CD4-positive, alpha-beta T cell treated with Interleukin-4 for 1 hour (primary cell): ENCODE measurements around the gene DNM2.

ENCODE experiments used
- DNase-seq, 2 donors: peaks; one replicate each; pipeline ENCODE4 v3.0.0-alpha.2; 2020 to 2022

DNM2 gene

DNA sequence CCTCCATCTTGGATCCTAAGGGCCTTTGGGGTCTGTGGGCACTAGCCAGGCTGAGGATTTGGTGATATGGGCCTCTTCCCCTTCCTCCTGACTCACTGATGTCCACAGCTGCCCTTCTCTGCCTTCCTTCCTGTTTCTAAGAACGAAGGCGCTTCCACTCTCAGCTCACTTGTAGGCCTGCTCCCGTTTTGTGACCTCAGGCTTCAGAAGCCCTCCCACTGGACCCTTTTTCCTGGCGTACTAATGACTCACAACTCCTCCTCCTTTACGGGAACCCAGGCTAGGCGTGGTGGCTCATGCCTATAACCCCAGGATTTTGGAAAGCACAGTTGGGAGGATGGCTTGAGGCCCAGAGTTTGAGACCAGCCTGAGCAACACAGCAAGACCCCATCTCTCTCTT, 62.5 kb downstream of the DNM2 start:
- DNase-seq = peak in 1 of 2 donors; percentile 69

- DNase-seq = no peak
Observed at GRCh38 chr19:10782795-10783194, 64.9 kb downstream of the DNM2 start.

DNA sequence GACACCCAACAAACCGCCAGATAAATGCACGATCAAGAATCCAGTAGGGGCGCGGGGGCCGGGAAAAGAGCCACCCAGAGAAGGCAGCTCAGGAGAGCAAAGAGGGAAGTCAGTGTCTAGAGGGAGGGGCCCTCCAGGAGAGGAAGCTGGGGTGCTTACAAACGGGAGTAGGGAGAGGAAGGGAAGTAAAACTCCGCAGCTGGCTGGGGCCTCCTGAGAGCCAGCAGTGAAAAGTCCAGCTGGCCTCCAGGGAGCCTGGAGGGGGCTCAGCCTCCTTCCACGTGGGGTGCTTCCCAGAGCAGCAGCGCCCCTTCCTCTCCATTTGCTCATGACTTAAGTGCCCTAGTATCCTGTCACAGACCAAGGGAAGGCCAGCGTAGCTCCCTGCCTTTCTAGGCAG, 66.4 kb downstream of the DNM2 start:
- DNase-seq = peak in 1 of 2 donors; percentile 45

GRCh38 chr19:10788146-10788545, 70.3 kb downstream of the DNM2 start:
- DNase-seq = no peak

DNA sequence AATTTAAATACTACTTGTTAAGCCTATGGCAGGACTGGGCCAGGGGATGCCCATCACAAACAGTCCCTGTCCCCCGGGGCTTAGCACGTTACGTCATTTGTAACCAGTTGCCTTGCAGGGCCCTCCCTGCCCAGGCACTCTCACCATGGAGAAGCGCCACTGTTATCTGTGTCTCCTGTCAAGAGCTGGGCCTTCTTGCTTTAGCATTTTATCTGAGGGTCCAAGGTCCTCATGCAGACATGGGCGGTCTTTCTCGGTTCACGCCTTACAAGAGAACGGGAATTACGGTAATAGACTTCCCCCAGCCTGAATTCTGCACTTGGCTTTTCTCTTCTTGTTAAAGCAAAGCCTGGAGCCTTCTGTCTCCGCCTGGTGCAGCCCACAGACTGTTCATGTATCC, 72.0 kb downstream of the DNM2 start:
- DNase-seq = no peak

DNA sequence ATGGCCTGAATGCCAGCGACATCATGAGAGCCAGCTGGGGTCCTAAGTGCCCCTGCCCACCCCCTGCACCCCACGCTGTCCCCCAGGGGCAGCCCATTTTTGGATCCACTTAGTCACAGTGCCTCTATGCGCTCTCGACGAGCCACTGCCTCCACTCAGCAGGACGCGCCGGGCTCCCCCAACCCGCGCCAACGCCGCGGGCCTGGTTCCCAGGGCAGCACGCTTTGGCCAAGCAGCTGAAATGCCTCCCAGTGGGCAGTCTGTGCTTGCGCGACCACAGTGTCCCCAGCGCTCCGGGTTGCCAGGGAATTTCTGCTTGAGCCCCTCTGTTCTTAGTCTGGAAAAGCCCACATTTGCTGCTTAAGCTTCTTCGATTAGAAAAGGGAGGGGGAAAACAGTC, 78.8 kb downstream of the DNM2 start:
- DNase-seq = no peak

DNA sequence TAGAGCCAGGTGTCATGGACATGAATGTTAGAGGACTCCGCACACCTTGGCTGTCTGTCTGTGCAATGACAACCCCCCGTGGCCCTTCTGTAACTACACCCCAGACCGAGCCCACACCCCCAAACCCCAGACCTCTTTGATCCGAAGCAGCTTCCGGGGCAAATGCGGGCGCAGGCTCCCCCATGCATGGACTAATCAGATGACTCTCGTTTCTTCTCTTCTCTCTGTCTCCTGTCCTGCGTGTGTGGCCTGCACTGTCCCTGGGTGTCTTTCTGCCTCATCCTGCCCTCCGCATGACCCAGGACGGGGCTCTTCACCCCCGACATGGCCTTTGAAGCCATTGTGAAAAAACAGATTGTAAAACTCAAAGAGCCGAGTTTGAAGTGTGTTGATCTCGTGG, 79.2 kb downstream of the DNM2 start:
- peak; percentile 68 to 79 for DNase-seq

DNA sequence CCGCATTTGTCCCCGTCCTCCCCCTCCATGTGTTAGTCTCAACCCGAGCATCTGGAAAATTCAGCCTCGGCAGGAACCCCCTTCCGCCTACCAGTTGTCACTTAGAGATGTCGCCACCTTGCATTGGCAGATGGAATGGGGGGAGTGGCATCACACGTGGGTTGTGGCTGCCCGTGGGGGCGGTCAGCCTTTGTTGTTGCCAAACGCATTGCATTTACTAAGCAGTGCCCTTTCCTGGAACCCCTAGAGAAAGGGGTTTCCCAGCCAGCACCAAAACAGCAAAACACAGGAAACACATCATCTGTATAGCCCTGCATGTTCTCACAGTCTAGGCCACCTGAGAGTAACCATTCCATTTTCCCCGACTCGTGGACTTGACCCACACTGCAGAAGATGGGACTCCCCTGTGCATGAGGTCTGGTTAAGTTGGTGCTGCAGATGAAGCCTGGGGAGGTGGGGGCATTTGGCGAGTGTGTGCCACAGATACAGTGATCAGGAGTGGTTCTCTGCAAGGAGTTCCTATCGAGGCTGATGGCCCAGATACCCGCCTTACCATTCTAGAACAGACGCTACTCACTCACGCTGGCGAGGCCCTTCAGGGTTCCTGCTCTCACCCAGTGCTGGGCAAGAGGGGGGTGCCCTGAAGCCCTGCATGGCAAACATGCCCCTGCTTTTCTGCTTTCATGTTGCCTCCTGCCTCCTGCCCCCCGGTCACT, 79.8 kb downstream of the DNM2 start:
- peak; percentile 90 to 93 for DNase-seq

DNA sequence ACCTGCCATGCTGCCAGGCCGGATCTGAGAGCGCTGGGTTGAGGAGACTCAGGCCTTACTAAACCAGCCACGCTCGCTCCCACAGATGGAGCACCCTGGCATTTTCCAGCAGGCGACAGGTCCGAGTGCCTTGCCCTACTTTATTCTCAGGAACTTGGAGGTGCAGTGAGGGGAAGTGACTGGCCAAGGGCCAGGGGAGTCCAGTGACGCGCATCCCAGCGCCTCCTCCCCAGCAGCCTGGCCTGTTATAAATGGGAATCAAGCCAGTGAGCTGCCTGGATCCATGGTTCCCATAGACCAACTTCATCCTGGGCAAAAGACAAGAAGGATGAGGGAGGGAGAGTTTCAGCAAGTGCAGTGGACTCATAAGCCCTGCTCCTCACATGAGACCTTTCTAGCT, 82.6 kb downstream of the DNM2 start:
- no peak for DNase-seq

GRCh38 chr19:10802479-10802878, 84.6 kb downstream of the DNM2 start:
- DNase-seq = no peak

DNA sequence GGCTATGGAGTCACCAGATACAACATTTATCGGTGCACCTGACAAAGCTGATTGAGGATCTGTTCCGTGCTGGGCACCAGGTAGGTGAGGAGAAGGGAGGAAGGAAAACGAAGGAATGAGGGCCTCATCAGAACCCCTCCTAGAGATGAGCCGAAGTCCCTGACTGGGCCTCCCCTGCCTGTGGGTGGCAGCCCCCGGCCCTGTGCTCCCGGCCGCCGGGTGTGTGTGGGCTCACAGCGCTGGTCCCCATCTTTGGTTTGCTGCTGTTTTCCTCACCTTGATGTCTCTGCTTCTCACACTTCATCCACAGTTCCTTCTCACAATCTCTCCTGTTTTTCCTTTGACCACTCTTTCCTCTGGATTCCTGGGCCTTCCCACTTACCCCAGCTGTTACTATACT, 85.4 kb downstream of the DNM2 start:
- DNase-seq = no peak

- peak in 1 of 2 donors; percentile 42 for DNase-seq
Observed at GRCh38 chr19:10805065-10805757, 87.3 kb downstream of the DNM2 start.

DNA sequence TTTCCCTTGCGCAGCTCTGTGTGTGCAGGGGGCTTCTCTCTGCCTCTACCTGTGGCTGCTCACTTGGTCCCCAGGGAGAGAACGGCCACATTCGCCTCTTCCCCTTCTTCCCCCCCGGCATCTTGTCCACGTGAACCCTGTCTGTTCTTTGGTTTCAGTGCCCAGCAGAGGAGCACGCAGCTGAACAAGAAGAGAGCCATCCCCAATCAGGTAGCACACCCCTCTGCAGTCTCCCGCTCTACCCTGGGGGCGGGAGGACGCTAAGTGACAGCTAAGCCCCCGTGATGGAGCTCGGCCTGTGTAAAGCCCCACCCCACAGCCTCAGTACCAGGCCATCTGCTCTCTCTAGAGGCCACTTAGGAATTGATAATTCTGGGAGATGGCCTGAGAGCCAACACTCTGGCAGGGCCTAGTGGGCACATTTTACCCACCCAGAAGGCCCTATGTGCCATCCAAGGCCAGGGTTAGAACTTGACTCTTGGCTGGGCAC, 87.9 kb downstream of the DNM2 start:
- no peak for DNase-seq

DNA sequence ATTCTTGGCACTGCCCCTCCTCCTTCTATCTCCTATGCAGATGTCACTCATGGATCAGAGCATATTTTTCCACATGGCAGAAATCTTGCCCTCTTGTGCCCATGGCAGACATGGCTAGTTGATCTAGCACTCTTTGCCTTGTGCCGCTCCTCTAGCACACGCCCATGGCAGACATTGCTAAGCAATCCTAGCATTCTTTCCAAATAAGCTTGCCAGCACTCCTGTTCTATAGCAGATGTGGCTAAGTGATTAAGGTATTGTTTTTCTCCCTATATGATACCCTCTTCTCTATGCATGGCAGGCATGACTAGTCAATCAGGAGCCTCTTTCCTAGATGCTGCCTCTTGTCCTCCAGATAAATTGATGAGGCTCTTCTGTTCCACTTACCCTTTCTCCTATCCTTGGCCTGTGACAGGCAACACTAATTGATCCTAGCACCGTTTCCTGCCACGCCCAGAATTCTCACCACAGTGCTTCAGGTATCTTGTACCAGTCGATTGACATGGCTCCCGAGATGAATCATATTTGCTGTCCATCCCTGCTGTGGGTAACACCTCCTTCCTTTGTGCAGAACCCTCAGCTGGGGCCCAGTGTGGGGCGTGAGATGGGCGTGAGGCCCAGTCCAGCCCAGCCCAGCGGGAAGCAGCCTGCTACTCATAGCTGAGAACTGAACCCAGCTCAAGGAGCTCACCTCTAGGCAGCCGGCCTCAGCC, 91.2 kb downstream of the DNM2 start:
- peak in 1 of 2 donors; percentile 53 for DNase-seq

GRCh38 chr19:10809651-10810285, 91.9 kb downstream of the DNM2 start:
- peak in 1 of 2 donors; percentile 40 for DNase-seq

- no peak for DNase-seq
Observed at GRCh38 chr19:10811391-10812111, 93.7 kb downstream of the DNM2 start.

GRCh38 chr19:10812196-10812595, 94.3 kb downstream of the DNM2 start:
- DNase-seq = no peak

DNA sequence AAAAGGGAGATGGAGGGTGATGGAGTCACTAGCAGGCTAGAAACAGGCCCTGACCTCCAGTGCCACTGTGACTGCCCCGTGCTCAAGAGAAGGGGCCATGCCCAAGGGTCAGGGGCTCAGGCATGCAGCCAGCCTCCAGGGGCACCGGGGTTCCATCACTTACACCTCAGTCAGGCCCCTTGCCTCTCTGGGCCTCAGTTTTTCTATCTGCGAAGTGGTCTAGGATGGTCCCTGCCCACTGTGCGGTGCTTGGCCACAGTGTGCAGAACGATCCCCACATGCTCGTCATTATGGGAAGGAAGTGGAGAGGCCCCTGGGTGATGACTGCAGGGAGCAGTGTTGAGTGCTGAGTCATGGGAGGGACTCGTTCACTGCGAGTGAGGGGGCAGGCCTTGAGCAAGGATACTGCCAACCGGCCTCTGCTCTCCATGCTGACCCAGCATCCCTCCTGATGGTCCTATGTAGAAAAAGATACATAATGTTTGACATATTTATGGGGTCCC, 95.1 kb downstream of the DNM2 start:
- peak in 1 of 2 donors; percentile 63 for DNase-seq

DNA sequence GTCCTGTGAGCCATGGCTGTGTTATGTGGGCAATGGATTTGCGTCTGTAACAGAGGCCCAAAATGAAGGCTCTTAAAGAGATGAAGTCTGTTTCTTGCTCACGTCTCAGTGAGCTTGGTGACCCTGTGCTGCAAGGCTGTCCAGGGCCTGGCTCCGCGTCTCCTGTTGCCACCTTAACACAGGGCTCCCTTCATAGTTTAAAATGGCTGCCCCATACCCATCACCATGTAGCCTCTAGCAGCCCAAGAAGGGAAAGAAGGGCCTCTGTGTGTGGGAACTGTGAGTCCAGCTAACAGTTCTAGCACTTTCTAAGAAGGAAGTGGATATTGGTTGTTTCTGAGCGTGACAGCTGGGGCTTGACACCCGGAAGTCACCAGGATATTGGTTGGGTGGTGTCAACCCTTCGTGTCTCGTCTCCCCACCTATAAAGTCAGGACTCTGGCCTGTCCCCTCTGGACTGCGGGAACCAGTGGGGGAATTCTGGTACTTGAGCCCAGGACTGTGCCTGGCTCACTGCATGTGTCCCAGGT, 97.2 kb downstream of the DNM2 start:
- peak in 1 of 2 donors; percentile 35 for DNase-seq

GRCh38 chr19:10815969-10816644, 98.2 kb downstream of the DNM2 start:
- DNase-seq = no peak

GRCh38 chr19:10816691-10817090, 98.8 kb downstream of the DNM2 start:
- no peak for DNase-seq
